Activated CD8-positive, alpha-beta T cell treated with anti-CD3 and anti-CD28 coated beads for 36 hours (primary cell): ENCODE data around the gene KRT6B. TPM values are rescaled to one million over a fixed set of nuclear protein-coding genes. Genes with fewer than 3 reads are reported as not detected.
"Not testable (repeated sequence)": the region's sequence is repeated elsewhere in the genome, so short reads cannot be mapped to it uniquely, and the experiment has no call there.

Experiments used
- ATAC-seq: fragments of 200-7000 bp; cut with Tn5 transposase; one replicate; pipeline ENCODE4 v1.10.0; 2021; ENCODE audit warnings: mild to moderate bottlenecking, moderate library complexity
- CTCF ChIA-PET: fragments of 350-600 bp; sonication (Branson Sonifier 250); formaldehyde crosslinking; loops from one replicate; lab custom pipeline; 2021; ENCODE audit warnings: antibody characterized with exemption; lab: Charles Lee
- POLR2A ChIA-PET: fragments of 350-600 bp; sonication (Branson Sonifier 250); formaldehyde crosslinking; loops from one replicate; lab custom pipeline; 2021; ENCODE audit warnings: antibody characterized with exemption; lab: Charles Lee
- DNase-seq: peaks from one replicate; pipeline ENCODE4 v3.0.0-alpha.2; 2020
- H3K27ac Mint-ChIP-seq: one replicate; pipeline ENCODE4 v1.8.0; 2021; ENCODE audit warnings: mild to moderate bottlenecking, mixed read lengths
- H3K27me3 Mint-ChIP-seq: one replicate; pipeline ENCODE4 v1.8.0; 2021; ENCODE audit warnings: mixed read lengths
- H3K36me3 Mint-ChIP-seq: one replicate; pipeline ENCODE4 v1.8.0; 2021; ENCODE audit warnings: low read depth, mixed read lengths
- H3K4me1 Mint-ChIP-seq: one replicate; pipeline ENCODE4 v1.8.0; 2021; ENCODE audit warnings: low read depth, mixed read lengths
- H3K4me3 Mint-ChIP-seq: one replicate; pipeline ENCODE4 v1.8.0; 2021; ENCODE audit warnings: mild to moderate bottlenecking, moderate library complexity, mixed read lengths
- H3K9me3 Mint-ChIP-seq: one replicate; pipeline ENCODE4 v1.8.0; 2021; ENCODE audit warnings: mixed read lengths
- CTCF ChIP-seq: fragments of 200-600 bp; IDR thresholded peaks from one replicate; pipeline ENCODE4 v1.8.0; 2022; ENCODE audit warnings: antibody characterized with exemption, mild to moderate bottlenecking
- intact Hi-C: fragments of 100-400 bp; cut with micrococcal nuclease; formaldehyde crosslinking; loops from one replicate; pipeline ENCODE4 v1.10.0; 2022
- total RNA-seq, 2 experiments: library from RNA; stranded (reverse); gene quantifications; one replicate each; pipeline ENCODE4 v1.2.3, GENCODE V29; 2021

KRT6B gene
- total RNA-seq, 2 experiments from 2014 or later: not detected

GRCh38 chr12:52415870-52416750, 35.8 kb downstream of the KRT6B start:
- ChIA-PET POLR2A (no interaction called here), CTCF (no interaction called here)
- intact Hi-C loops: no loop called here
- Mint-ChIP-seq H3K4me1 (peaks cover 6% of the 10 kb centered on the region), H3K27ac (no peak overlapping the region), H3K36me3 (no peaks in the 10 kb centered on the region), H3K9me3 (no peaks in the 10 kb centered on the region), H3K4me3 (no peak overlapping the region), H3K27me3 (peaks cover 3% of the 10 kb centered on the region)
- TF ChIP-seq CTCF: no peak
- DNase-seq (no peak), ATAC-seq (no peak)

- Mint-ChIP-seq H3K4me3 (no peak overlapping the region), H3K27me3 (peaks cover 3% of the 10 kb centered on the region), H3K4me1 (peaks cover 5% of the 10 kb centered on the region), H3K27ac (no peak overlapping the region), H3K9me3 (no peaks in the 10 kb centered on the region), H3K36me3 (no peaks in the 10 kb centered on the region)
- CTCF ChIA-PET: no interaction called here
- DNase-seq (no peak), ATAC-seq (no peak)
- POLR2A ChIA-PET: no interaction called here
- TF ChIP-seq CTCF: no peak
- intact Hi-C loops: no loop called here
These were observed 37.0 kb downstream of the KRT6B start for GRCh38 chr12:52414936-52415335.

- ChIA-PET CTCF (no interaction called here), POLR2A (interaction anchor here (1.8 kb wide), 1 partner anchor 15 kb away, joined by 3 read pairs; no protein-coding TSS in a partner anchor)
- intact Hi-C loops: no loop called here
- no peak for ATAC-seq
- no peak overlapping the region for H3K27ac Mint-ChIP-seq
- H3K9me3 Mint-ChIP-seq: no peaks in the 10 kb centered on the region
- no peaks in the 10 kb centered on the region for H3K36me3 Mint-ChIP-seq
- no peaks in the 10 kb centered on the region for H3K4me1 Mint-ChIP-seq
- H3K4me3 Mint-ChIP-seq: no peak overlapping the region
- no peak for TF ChIP-seq CTCF
- DNase-seq: no peak
- peaks cover 3% of the 10 kb centered on the region for H3K27me3 Mint-ChIP-seq
These were observed 38.1 kb downstream of the KRT6B start for GRCh38 chr12:52413782-52414345.

- ChIA-PET POLR2A (interaction anchor here (1.8 kb wide), 1 partner anchor 14 kb away, joined by 3 read pairs; no protein-coding TSS in a partner anchor), CTCF (no interaction called here)
- no peak for TF ChIP-seq CTCF
- ATAC-seq (no peak), DNase-seq (no peak)
- Mint-ChIP-seq H3K27ac (no peak overlapping the region), H3K27me3 (peaks cover 3% of the 10 kb centered on the region), H3K9me3 (no peaks in the 10 kb centered on the region), H3K36me3 (no peaks in the 10 kb centered on the region), H3K4me3 (no peak overlapping the region), H3K4me1 (no peaks in the 10 kb centered on the region)
- intact Hi-C loops: no loop called here
These were observed 38.7 kb downstream of the KRT6B start for GRCh38 chr12:52413202-52413601.

GRCh38 chr12:52411815-52412214, 40.1 kb downstream of the KRT6B start:
- no peak for TF ChIP-seq CTCF
- Mint-ChIP-seq H3K4me3 (no peak overlapping the region), H3K27ac (no peak overlapping the region), H3K4me1 (no peaks in the 10 kb centered on the region), H3K9me3 (no peaks in the 10 kb centered on the region), H3K36me3 (no peaks in the 10 kb centered on the region), H3K27me3 (peaks cover 3% of the 10 kb centered on the region)
- no peak for ATAC-seq
- intact Hi-C loops: no loop called here
- CTCF ChIA-PET: interaction anchor here (1.4 kb wide), 1 partner anchor 468 kb away, joined by 4 read pairs; no protein-coding TSS in a partner anchor
- DNase-seq: no peak
- POLR2A ChIA-PET: interaction anchor here (1.8 kb wide), 1 partner anchor 13 kb away, joined by 3 read pairs; no protein-coding TSS in a partner anchor

GRCh38 chr12:52410589-52411248, 41.2 kb downstream of the KRT6B start:
- H3K27me3 Mint-ChIP-seq, POLR2A ChIA-PET, ATAC-seq, H3K4me1 Mint-ChIP-seq, CTCF ChIA-PET, DNase-seq, H3K27ac Mint-ChIP-seq, H3K36me3 Mint-ChIP-seq, intact Hi-C loops, H3K9me3 Mint-ChIP-seq, H3K4me3 Mint-ChIP-seq: not testable (repeated sequence)
